MCF 10A (cell line): Measurements from ENCODE around the gene ARHGAP28. TPM values are rescaled to one million over a fixed set of nuclear protein-coding genes. Genes with fewer than 3 reads are reported as not detected.

Experiments
- BruUV-seq: library from RNA; stranded (reverse); fragments of 400-500 nt; replicated peaks from 2 replicates; lab custom pipeline; 2021; lab: Mats Ljungman, UMichigan
- CTCF ChIA-PET: fragments of 300-600 bp; sonication (Branson Sonifier 250); formaldehyde crosslinking; extraction: SDS; loops from one replicate; lab custom pipeline; 2021; ENCODE audit warnings: antibody characterized with exemption, inconsistent platforms; lab: Yijun Ruan, JAX
- POLR2A ChIA-PET: fragments of 300-600, 350-650 bp; sonication (Branson Sonifier 250); formaldehyde crosslinking; extraction: SDS; loops from one replicate; lab custom pipeline; 2020; ENCODE audit warnings: antibody characterized with exemption, inconsistent platforms; lab: Yijun Ruan, JAX
- DNase-seq: peaks from one replicate; pipeline ENCODE4 v3.0.0-alpha.2; 2018; ENCODE audit not compliant: unreplicated experiment
- H3K27ac Mint-ChIP-seq: one replicate; pipeline ENCODE4 v1.8.0; 2022; ENCODE audit warnings: mild to moderate bottlenecking, low read depth, mixed read lengths; ENCODE audit not compliant: unreplicated experiment
- H3K27me3 Mint-ChIP-seq: one replicate; pipeline ENCODE4 v1.8.0; 2022; ENCODE audit warnings: mixed read lengths; ENCODE audit not compliant: insufficient read depth, unreplicated experiment
- H3K36me3 Mint-ChIP-seq: one replicate; pipeline ENCODE4 v1.8.0; 2022; ENCODE audit warnings: mild to moderate bottlenecking, moderate library complexity, mixed read lengths; ENCODE audit not compliant: insufficient read depth, unreplicated experiment
- H3K4me1 Mint-ChIP-seq: one replicate; pipeline ENCODE4 v1.8.0; 2022; ENCODE audit warnings: mixed read lengths; ENCODE audit not compliant: insufficient read depth, unreplicated experiment
- H3K4me3 Mint-ChIP-seq: one replicate; pipeline ENCODE4 v1.8.0; 2022; ENCODE audit warnings: mild to moderate bottlenecking, moderate library complexity, mixed read lengths; ENCODE audit not compliant: unreplicated experiment
- H3K9me3 Mint-ChIP-seq: one replicate; pipeline ENCODE4 v1.8.0; 2022; ENCODE audit warnings: mixed read lengths; ENCODE audit not compliant: unreplicated experiment
- CTCF ChIP-seq: fragments of 200-600 bp; IDR thresholded peaks from one replicate; pipeline ENCODE4 v1.8.0; 2022; ENCODE audit warnings: antibody characterized with exemption, mild to moderate bottlenecking; ENCODE audit not compliant: unreplicated experiment
- intact Hi-C: fragments of 100-400 bp; cut with micrococcal nuclease; formaldehyde crosslinking; loops from 2 replicates; pipeline ENCODE4 v1.14.1; 2022
- total RNA-seq: library from RNA; stranded (reverse); gene quantifications from 2 replicates; pipeline ENCODE4 v1.2.3, GENCODE V29; 2022

Gene ARHGAP28
- total RNA-seq, 1 experiment from 2014 or later: 3.0 TPM

GRCh38 chr18:6830916-6831315 is 101.4 kb downstream of the ARHGAP28 start:
- intact Hi-C loops: no loop called here
- Mint-ChIP-seq H3K27me3 (no peaks in the 10 kb centered on the region), H3K36me3 (no peaks in the 10 kb centered on the region), H3K27ac (no peak overlapping the region), H3K4me3 (no peak overlapping the region), H3K4me1 (no peaks in the 10 kb centered on the region), H3K9me3 (no peaks in the 10 kb centered on the region)
- TF ChIP-seq CTCF: no peak
- ChIA-PET POLR2A (no interaction called here), CTCF (no interaction called here)
- DNase-seq: no peak
- BruUV-seq: no TSS peak

- Mint-ChIP-seq H3K4me1 (no peaks in the 10 kb centered on the region), H3K27ac (no peak overlapping the region), H3K9me3 (no peaks in the 10 kb centered on the region), H3K36me3 (no peaks in the 10 kb centered on the region), H3K4me3 (no peak overlapping the region), H3K27me3 (no peaks in the 10 kb centered on the region)
- CTCF ChIA-PET: interaction anchor here (0.6 kb wide), 1 partner anchor 22 kb away, joined by 3 read pairs; no protein-coding TSS in a partner anchor
- no peak for TF ChIP-seq CTCF
- no peak for DNase-seq
- intact Hi-C loops: no loop called here
- BruUV-seq: no TSS peak
- POLR2A ChIA-PET: no interaction called here
These were observed 105.8 kb downstream of the ARHGAP28 start for GRCh38 chr18:6835345-6835744.

GRCh38 chr18:6836331-6836730 is 106.8 kb downstream of the ARHGAP28 start:
- DNase-seq: peak; percentile 14
- H3K36me3 Mint-ChIP-seq: no peaks in the 10 kb centered on the region
- H3K27me3 Mint-ChIP-seq: no peaks in the 10 kb centered on the region
- no TSS peak for BruUV-seq
- POLR2A ChIA-PET: interaction anchor here (0.6 kb wide), 1 partner anchor 282 kb away, joined by 3 read pairs; no protein-coding TSS in a partner anchor
- no peaks in the 10 kb centered on the region for H3K4me1 Mint-ChIP-seq
- no peak for TF ChIP-seq CTCF
- intact Hi-C loops: no loop called here
- H3K27ac Mint-ChIP-seq: no peak overlapping the region
- H3K4me3 Mint-ChIP-seq: no peak overlapping the region
- CTCF ChIA-PET: no interaction called here
- H3K9me3 Mint-ChIP-seq: no peaks in the 10 kb centered on the region

- intact Hi-C loops: no loop called here
These were observed 108.4 kb downstream of the ARHGAP28 start for GRCh38 chr18:6837904-6838303.

More at GRCh38 chr18:6837904-6838303, 108.4 kb downstream of the ARHGAP28 start:
- DNase-seq: peak; percentile 18
- ChIA-PET CTCF (interaction anchor here (1.0 kb wide), 1 partner anchor 233 kb away, joined by 3 read pairs; no protein-coding TSS in a partner anchor), POLR2A (no interaction called here)
- Mint-ChIP-seq H3K9me3 (no peaks in the 10 kb centered on the region), H3K36me3 (no peaks in the 10 kb centered on the region), H3K27ac (no peak overlapping the region), H3K4me3 (no peak overlapping the region), H3K4me1 (no peaks in the 10 kb centered on the region), H3K27me3 (no peaks in the 10 kb centered on the region)
- no TSS peak for BruUV-seq
- no peak for TF ChIP-seq CTCF
